ENCODE results near the gene MAPKAPK2.

Gene MAPKAPK2

GRCh38 chr1:206658981-206659273, 25.8 kb upstream of the MAPKAPK2 start:
- no peak for DNase-seq (ENCODE audit: low read depth, low spot score)
- H3K27ac ChIP-seq = no peak overlapping the region

- DNase-seq (ENCODE audit: low read depth, low spot score) = no peak
- no peak overlapping the region for H3K27ac ChIP-seq
Measured at GRCh38 chr1:206660136-206660535, 24.6 kb upstream of the MAPKAPK2 start.

- H3K27ac ChIP-seq = no peak overlapping the region
- DNase-seq (ENCODE audit: low read depth, low spot score) = no peak
Measured at GRCh38 chr1:206661161-206661820, 23.4 kb upstream of the MAPKAPK2 start.

GRCh38 chr1:206662396-206663092, 22.2 kb upstream of the MAPKAPK2 start:
- no peak overlapping the region for H3K27ac ChIP-seq

GRCh38 chr1:206663362-206663761, 21.3 kb upstream of the MAPKAPK2 start:
- DNase-seq (ENCODE audit: low read depth, low spot score) = no peak
- no peak overlapping the region for H3K27ac ChIP-seq

More at GRCh38 chr1:206662396-206663092, 22.2 kb upstream of the MAPKAPK2 start:
- no peak for DNase-seq (ENCODE audit: low read depth, low spot score)

- DNase-seq (ENCODE audit: low read depth, low spot score) = no peak
- no peak overlapping the region for H3K27ac ChIP-seq
Measured at GRCh38 chr1:206663832-206664652, 20.7 kb upstream of the MAPKAPK2 start.

- DNase-seq (ENCODE audit: low read depth, low spot score) = no peak
- H3K27ac ChIP-seq = no peak overlapping the region
Measured at GRCh38 chr1:206664740-206665139, 20.0 kb upstream of the MAPKAPK2 start.

GRCh38 chr1:206666031-206666561, 18.6 kb upstream of the MAPKAPK2 start:
- no peak overlapping the region for H3K27ac ChIP-seq
- no peak for DNase-seq (ENCODE audit: low read depth, low spot score)

- DNase-seq (ENCODE audit: low read depth, low spot score) = no peak
- no peak overlapping the region for H3K27ac ChIP-seq
Measured at GRCh38 chr1:206666954-206667665, 17.6 kb upstream of the MAPKAPK2 start.

GRCh38 chr1:206668351-206668750, 16.4 kb upstream of the MAPKAPK2 start:
- no peak for DNase-seq (ENCODE audit: low read depth, low spot score)
- no peak overlapping the region for H3K27ac ChIP-seq

- H3K27ac ChIP-seq = no peak overlapping the region
- DNase-seq (ENCODE audit: low read depth, low spot score) = no peak
Measured at GRCh38 chr1:206668874-206669410, 15.8 kb upstream of the MAPKAPK2 start.

- H3K27ac ChIP-seq = no peak overlapping the region
- no peak for DNase-seq (ENCODE audit: low read depth, low spot score)
Measured at GRCh38 chr1:206672011-206672688, 12.6 kb upstream of the MAPKAPK2 start.

GRCh38 chr1:206672844-206673758, 11.6 kb upstream of the MAPKAPK2 start:
- H3K27ac ChIP-seq = no peak overlapping the region
- no peak for DNase-seq (ENCODE audit: low read depth, low spot score)

GRCh38 chr1:206674236-206674635, 10.5 kb upstream of the MAPKAPK2 start:
- DNase-seq (ENCODE audit: low read depth, low spot score) = no peak
- H3K27ac ChIP-seq = peak overlapping the region; percentile 79

- peak overlapping the region; percentile 79 for H3K27ac ChIP-seq
- DNase-seq (ENCODE audit: low read depth, low spot score) = peak; percentile 91
Measured at GRCh38 chr1:206674745-206675175, 9.9 kb upstream of the MAPKAPK2 start.

- no peak for DNase-seq (ENCODE audit: low read depth, low spot score)
- no peak overlapping the region for H3K27ac ChIP-seq
Measured at GRCh38 chr1:206676499-206676898, 8.2 kb upstream of the MAPKAPK2 start.

GRCh38 chr1:206678490-206678889, 6.2 kb upstream of the MAPKAPK2 start:
- no peak overlapping the region for H3K27ac ChIP-seq
- no peak for DNase-seq (ENCODE audit: low read depth, low spot score)

GRCh38 chr1:206679738-206680211, 4.9 kb upstream of the MAPKAPK2 start:
- no peak for DNase-seq (ENCODE audit: low read depth, low spot score)
- H3K27ac ChIP-seq = no peak overlapping the region

Measured in epithelial cell of prostate (primary cell).